ENCODE measurements around the gene TIMM23B.
"Not testable (repeated sequence)": the region's sequence is repeated elsewhere in the genome, so short reads cannot be mapped to it uniquely, and the experiment has no call there.

Gene TIMM23B

GRCh38 chr10:49987207-49987606, 45.4 kb downstream of the TIMM23B start:
- DNase-seq = not testable (repeated sequence)

GRCh38 chr10:49988376-49988775, 46.5 kb downstream of the TIMM23B start, which contains the start of gene AGAP6:
Gene AGAP6 (plus strand): TSS chr10:49988406. CDS start chr10:49988716, 310 bp downstream.
- not testable (repeated sequence) for DNase-seq

- DNase-seq = not testable (repeated sequence)
These were observed 53.5 kb downstream of the TIMM23B start for GRCh38 chr10:49995321-49995720.

GRCh38 chr10:50014024-50014423, 72.2 kb downstream of the TIMM23B start:
- DNase-seq = not testable (repeated sequence)

GRCh38 chr10:50015596-50016220, 73.9 kb downstream of the TIMM23B start:
- DNase-seq = not testable (repeated sequence)

- not testable (repeated sequence) for DNase-seq
These were observed 75.1 kb downstream of the TIMM23B start for GRCh38 chr10:50016926-50017325.

GRCh38 chr10:50017646-50018045, 75.8 kb downstream of the TIMM23B start:
- not testable (repeated sequence) for DNase-seq

- DNase-seq = not testable (repeated sequence)
These were observed 77.4 kb downstream of the TIMM23B start for GRCh38 chr10:50019279-50019678.

- DNase-seq = not testable (repeated sequence)
These were observed 78.7 kb downstream of the TIMM23B start for GRCh38 chr10:50020451-50021024.

GRCh38 chr10:50021646-50022045, 79.8 kb downstream of the TIMM23B start:
- no peak for DNase-seq
